GM21619 (cell line): ENCODE data around the gene AGO3.
"Not testable (repeated sequence)": the region's sequence is repeated elsewhere in the genome, so short reads cannot be mapped to it uniquely, and the experiment has no call there.

ENCODE experiments used
- ATAC-seq: cut with Tn5 transposase; IDR thresholded peaks from one replicate; pipeline ENCODE4 v1.9.1; 2021; ENCODE audit not compliant: unreplicated experiment

AGO3 gene

DNA sequence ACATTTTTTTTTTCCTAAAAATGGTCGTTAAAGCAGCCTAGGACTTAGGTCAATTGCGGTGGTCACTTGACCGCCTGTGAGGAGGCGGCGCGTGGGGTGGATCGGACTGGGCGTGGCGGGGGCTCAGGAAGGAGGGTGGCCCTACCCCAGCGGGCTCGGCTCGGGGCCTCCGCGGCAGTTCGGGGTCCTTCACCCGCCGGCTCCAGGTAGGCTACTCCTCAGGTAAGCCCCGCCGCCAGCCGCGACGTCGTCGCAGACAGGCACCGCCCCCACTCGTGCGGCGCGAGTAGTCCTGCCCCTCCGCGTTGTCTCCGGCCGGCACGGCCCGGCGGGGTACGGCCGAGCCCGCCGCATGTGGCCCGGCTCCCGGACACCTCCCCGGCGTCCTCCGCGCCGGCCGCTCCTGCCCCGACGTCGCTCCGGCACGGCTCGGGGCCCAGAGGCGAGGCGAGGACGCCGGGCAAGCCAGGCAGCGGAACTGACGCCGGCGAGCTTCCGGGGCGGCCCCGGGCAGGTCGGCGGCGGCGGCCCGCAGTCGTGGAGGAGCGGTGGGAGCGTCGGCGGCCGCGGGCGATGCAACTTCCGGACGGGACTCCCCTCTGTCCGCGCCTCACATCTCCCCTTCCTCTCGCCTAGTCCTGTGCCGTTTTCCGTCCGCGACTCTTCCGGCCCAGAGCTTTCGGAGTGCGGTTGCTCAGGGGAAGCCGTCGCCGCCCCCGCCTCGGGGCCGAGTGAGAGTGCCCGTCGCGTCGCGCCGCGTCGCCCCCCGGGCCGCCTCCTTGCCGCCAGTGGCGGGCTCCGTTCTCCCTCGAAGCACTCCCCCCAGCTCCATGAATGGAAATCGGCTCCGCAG lies at the start of gene AGO3:
Gene AGO3 (plus strand): TSS at position 513 of the 853 bp plus-strand sequence. CDS start 322 bp downstream, at position 835.
- peak; percentile 79 for ATAC-seq

DNA sequence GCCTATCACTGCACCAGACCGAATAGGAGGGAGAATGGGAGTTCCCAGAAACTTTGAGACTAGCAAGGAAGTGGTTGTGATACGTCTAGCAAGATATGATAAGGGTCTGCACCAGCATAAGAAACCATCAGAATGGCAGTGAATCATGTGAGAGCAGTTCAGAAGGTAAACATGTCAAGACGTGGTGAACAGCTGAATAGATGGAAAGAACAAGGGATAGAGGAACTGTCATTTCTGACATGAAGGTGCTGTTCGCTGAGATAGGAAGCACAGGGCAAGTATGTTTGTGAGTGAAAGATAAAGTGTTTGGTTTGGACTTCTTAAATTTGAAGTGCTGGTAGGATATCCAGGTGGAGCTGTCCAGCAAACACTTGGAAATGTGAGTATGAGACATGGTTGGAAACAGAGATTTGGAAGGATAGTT lies 49.0 kb upstream of the AGO3 start:
- ATAC-seq: no peak

- no peak for ATAC-seq
Observed at GRCh38 chr1:35882586-35882944, 48.3 kb upstream of the AGO3 start.

- peak; percentile 84 for ATAC-seq
Observed at GRCh38 chr1:35882945-35883634, 47.8 kb upstream of the AGO3 start, which contains the start of gene AGO1. Gene AGO1 (plus strand): TSS chr1:35883209. CDS start chr1:35883422, 213 bp downstream.

DNA sequence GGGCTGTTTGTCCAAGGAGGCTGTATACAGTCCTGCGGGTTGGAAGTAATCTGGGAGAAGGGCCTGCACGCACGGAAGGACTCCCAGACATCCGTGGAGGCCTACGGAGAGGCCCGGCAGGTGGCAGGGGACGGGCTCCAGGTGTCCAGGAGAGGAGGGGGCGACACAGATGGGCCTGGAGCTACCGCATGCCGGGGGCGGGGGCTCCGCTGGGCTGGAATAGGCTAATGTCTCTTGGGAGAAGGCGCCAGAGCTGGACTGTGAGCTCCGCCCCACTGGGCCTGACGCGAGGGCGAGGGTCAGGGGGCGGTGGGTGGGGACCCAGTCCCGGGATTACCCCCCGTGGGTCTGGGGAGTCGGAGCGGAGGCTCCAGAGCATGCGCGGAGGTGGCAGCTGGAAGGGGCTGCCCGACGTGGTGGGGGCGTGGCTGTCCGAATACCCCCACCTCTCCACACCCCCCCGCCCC lies 47.2 kb upstream of the AGO3 start:
- peak; percentile 15 for ATAC-seq

- no peak for ATAC-seq
Observed at GRCh38 chr1:35884934-35885333, 46.0 kb upstream of the AGO3 start.

DNA sequence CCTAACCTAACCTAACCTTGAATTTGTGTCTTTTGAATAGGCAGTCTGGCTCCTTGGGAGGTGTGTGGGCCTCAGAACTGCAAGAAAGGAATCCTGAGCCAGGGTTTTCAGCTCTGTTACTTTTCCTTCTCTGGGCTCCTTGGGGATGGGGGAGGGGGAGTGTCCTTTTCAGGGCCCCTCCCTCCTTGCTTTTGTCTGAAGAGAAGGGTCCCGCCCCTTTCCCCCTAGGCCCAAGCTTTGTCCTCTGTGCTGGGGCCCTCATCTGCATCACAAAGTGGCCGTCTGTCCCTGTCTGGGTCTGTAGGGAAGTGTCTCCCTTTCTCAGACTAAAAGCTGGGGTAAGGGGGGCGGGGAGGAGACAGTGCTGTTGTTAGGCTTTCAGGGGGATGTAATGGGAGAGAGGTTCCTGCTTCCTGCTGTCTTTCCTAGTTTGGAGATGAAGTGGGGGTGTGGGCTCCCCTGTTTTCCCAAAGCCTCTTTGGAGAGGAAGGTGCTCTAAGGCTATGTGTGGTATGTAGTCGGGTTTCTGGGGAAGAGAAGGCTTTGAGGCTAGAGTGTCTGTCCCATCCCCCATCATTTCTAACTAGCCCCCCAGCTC lies 44.8 kb upstream of the AGO3 start:
- no peak for ATAC-seq

- no peak for ATAC-seq
Observed at GRCh38 chr1:35886577-35887431, 44.1 kb upstream of the AGO3 start.

- ATAC-seq: no peak
Observed at GRCh38 chr1:35887508-35887907, 43.4 kb upstream of the AGO3 start.

DNA sequence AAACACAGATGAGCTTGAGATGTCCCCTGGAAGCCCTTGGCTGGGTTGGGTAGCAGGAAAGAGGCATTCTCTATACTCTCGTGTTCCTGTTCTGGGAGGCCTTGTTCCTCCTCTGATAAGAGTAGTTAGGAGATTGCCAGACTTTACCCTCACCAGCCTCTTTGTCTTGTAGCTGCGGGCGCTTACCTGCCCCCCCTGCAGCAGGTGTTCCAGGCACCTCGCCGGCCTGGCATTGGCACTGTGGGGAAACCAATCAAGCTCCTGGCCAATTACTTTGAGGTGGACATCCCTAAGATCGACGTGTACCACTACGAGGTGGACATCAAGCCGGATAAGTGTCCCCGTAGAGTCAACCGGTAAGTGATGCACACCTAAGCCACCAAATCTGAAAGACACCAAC lies 42.6 kb upstream of the AGO3 start:
- no peak for ATAC-seq

GRCh38 chr1:35888981-35889380 lies 41.9 kb upstream of the AGO3 start:
- not testable (repeated sequence) for ATAC-seq

- ATAC-seq: no peak
Observed at GRCh38 chr1:35893051-35893879, 37.6 kb upstream of the AGO3 start.

GRCh38 chr1:35894183-35894582 lies 36.7 kb upstream of the AGO3 start:
- ATAC-seq: peak; percentile 77

- no peak for ATAC-seq
Observed at GRCh38 chr1:35894656-35895055, 36.2 kb upstream of the AGO3 start.

DNA sequence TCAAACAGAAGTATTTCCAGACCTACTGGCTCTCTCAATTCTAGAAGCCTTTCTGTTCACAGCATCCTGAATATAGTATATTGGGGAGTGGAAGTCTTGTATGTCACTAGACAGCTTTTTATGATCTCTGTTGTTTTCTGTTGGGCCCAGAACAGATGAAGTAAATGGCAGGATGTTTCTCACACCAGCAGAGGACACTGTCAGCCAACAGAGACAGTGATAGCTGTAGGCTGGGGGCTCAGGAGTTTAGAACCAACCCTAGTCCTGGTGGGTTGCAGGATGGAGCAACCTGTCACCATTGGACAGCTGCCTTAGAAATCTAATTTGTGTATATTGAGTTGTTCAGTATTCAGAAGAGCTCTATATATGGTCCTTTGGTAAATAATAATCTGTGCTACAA lies 31.0 kb upstream of the AGO3 start:
- ATAC-seq: no peak

- no peak for ATAC-seq
Observed at GRCh38 chr1:35901235-35901634, 29.7 kb upstream of the AGO3 start.

- ATAC-seq: no peak
Observed at GRCh38 chr1:35902671-35903070, 28.2 kb upstream of the AGO3 start.

DNA sequence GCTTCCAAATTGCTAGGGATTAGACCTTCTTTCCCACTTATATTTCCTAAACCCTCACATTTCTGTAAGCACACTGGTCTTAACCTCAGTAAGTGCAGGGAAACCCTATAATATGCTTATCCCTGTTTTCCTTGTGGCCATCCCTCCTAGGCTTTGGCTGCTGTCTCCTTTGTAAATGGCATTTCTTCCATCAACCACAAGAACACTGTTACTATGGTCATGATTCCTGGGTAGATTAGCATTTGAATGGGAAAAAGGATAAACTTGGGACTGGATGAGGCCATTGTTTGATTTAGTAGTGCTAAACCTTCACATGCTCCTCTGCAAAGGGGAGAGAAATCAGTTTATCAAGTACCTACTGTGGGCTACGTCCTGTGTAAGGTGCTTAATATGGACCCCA lies 16.2 kb upstream of the AGO3 start:
- ATAC-seq: no peak

DNA sequence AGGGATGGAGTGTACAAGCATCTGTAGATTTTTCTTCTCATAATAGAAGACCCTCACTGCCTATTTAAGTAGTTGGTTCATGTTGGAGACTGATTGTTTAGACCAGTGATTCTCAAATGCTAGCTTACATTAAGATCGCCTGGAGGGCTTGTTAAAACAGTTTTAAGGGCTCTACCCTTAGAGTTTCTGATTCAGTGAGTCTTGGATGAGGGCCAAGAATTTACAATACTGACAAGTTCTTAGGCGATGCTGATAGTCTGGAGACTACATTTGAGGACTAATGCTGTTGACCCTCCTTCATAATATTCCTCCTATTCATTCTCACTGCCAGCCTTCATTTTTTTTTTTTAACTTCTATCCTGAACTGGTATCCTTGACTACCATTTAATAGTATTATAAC lies 15.2 kb upstream of the AGO3 start:
- no peak for ATAC-seq

- ATAC-seq: no peak
Observed at GRCh38 chr1:35923791-35924221, 7.1 kb upstream of the AGO3 start.
